Activated naive CD4-positive, alpha-beta T cell treated with anti-CD3 and anti-CD28 coated beads, Interleukin-2, amount 10 ng/mL, durations not matched to agents 7 days and 5 days (primary cell): ENCODE data around the gene SPNS2.
A peak's percentile ranks its signal among the peaks of the same experiment; 100 is the strongest.

Source experiments
- CTCF ChIA-PET: fragments of 350-600 bp; sonication (Branson Sonifier 250); formaldehyde crosslinking; loops from one replicate; lab custom pipeline; 2021; ENCODE audit warnings: antibody characterized with exemption; lab: Charles Lee
- DNase-seq: peaks from one replicate; pipeline ENCODE4 v3.0.0-alpha.2; 2020
- H3K27ac Mint-ChIP-seq: one replicate; pipeline ENCODE4 v1.8.0; 2021; ENCODE audit warnings: mild to moderate bottlenecking, moderate library complexity, mixed read lengths
- H3K27me3 Mint-ChIP-seq: one replicate; pipeline ENCODE4 v1.8.0; 2021; ENCODE audit warnings: mild to moderate bottlenecking, mixed read lengths
- H3K36me3 Mint-ChIP-seq: one replicate; pipeline ENCODE4 v1.8.0; 2021; ENCODE audit warnings: mixed read lengths
- H3K4me1 Mint-ChIP-seq: one replicate; pipeline ENCODE4 v1.8.0; 2021; ENCODE audit warnings: mixed read lengths
- H3K4me3 Mint-ChIP-seq: one replicate; pipeline ENCODE4 v1.8.0; 2021; ENCODE audit warnings: mild to moderate bottlenecking, moderate library complexity, mixed read lengths
- H3K9me3 Mint-ChIP-seq: one replicate; pipeline ENCODE4 v1.8.0; 2021; ENCODE audit warnings: mixed read lengths

Gene SPNS2

DNA sequence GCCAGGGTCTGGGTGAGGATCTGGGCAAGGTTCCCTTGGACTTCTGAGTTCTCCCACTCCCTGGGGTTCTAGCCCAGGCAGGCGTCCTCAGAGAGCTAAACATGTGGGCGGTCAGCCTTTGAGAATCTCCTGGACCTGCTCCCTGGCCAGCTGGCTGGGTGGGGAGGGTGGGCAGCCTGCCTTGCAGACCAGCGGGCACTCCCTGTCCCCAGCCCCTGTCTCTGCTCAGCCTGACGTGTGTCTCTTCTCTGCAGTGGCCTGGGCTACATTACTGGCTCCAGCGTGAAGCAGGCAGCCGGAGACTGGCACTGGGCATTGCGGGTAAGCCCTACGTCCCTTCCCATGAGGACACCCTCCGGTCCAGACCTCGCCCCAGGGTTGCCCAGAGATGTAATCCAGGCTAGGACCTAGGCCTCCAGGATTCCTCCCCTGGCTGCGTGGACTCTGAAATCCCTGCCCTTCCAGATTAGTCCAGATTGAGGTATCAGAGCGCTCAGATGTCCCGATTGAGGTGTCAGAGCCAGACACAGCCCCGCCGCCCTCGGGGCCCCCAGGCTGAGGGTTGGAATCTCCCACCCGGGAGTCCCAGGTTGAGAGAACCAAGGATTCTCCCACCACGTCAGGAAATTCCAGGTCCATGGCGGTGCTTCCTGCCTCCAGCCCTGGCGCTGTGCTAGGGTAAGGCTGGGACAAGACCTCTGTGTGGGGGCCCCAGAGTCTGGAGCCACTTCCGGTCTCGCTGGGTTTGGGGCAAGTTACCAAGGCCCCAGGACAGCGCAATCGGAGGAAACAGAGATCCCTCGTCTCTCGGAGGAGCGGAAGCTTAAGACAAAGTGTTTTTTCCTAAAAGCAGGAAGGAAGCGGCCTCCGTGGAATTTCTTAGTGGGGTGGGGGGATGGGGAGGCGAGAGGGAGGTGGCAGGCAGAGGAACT lies 32.4 kb downstream of the SPNS2 start:
- H3K36me3 Mint-ChIP-seq = no peaks in the 10 kb centered on the region
- H3K9me3 Mint-ChIP-seq = no peaks in the 10 kb centered on the region
- CTCF ChIA-PET = interaction anchor here (0.7 kb wide), 1 partner anchor 286 kb away, joined by 3 read pairs; no protein-coding TSS in a partner anchor
- no peak for DNase-seq
- no peak overlapping the region for H3K27ac Mint-ChIP-seq
- no peaks in the 10 kb centered on the region for H3K4me1 Mint-ChIP-seq
- no peak overlapping the region for H3K4me3 Mint-ChIP-seq
- H3K27me3 Mint-ChIP-seq = peaks cover 58% of the 10 kb centered on the region

DNA sequence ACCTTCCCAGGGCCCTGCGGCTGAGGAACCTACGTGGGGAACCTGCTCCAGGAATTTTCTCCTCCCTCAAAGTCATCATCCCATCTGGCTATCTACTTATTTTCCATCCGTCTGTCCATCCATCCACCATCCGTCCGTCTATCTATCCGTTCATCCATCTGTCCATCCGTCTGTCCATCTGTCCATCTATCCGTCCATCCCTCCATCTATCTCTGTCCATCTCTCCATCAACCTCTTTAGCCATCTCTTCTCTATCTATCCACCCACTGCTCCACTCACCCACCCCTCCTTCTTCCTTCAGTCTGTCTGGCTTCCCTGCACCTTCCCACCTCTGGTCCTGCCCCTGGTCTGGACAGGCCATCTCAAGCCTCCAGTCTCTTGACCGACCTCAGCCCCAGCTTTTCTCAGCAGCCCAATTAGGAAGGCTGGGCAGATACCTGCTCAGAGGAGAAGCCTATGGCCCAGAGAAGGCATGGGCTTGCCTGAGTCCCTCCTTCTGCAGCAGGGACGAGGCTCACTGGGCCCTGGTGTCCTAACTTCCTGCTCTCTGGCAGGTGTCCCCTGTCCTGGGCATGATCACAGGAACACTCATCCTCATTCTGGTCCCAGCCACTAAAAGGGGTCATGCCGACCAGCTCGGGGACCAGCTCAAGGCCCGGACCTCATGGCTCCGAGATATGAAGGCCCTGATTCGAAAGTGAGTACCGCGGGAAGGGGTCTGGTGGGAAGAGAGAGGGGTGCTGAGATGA lies 33.5 kb downstream of the SPNS2 start:
- Mint-ChIP-seq H3K27ac (no peak overlapping the region), H3K36me3 (no peaks in the 10 kb centered on the region), H3K4me1 (no peaks in the 10 kb centered on the region), H3K27me3 (peaks cover 49% of the 10 kb centered on the region), H3K9me3 (no peaks in the 10 kb centered on the region), H3K4me3 (no peak overlapping the region)
- no peak for DNase-seq
- CTCF ChIA-PET = no interaction called here

DNA sequence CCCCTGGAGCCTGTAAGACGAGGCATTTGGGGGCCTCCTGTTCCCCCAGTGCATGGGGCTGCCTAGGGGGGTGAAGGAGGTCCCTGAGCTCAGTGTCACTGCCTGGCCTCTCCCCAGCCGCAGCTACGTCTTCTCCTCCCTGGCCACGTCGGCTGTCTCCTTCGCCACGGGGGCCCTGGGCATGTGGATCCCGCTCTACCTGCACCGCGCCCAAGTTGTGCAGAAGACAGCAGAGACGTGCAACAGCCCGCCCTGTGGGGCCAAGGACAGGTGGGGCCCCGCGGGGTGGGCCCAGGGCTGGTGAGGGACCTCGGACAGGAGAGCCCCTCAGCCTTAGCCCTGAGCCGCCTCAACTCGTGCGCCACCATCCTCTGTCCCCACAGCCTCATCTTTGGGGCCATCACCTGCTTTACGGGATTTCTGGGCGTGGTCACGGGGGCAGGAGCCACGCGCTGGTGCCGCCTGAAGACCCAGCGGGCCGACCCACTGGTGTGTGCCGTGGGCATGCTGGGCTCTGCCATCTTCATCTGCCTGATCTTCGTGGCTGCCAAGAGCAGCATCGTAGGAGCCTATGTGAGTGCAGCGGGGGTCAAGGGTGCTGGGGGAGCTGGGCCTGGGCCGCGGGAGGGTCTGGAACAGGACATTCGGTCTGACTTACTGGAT lies 34.3 kb downstream of the SPNS2 start:
- Mint-ChIP-seq H3K4me3 (no peak overlapping the region), H3K36me3 (no peaks in the 10 kb centered on the region), H3K27ac (no peak overlapping the region), H3K9me3 (no peaks in the 10 kb centered on the region), H3K4me1 (no peaks in the 10 kb centered on the region), H3K27me3 (peaks cover 49% of the 10 kb centered on the region)
- CTCF ChIA-PET = no interaction called here
- DNase-seq = no peak

DNA sequence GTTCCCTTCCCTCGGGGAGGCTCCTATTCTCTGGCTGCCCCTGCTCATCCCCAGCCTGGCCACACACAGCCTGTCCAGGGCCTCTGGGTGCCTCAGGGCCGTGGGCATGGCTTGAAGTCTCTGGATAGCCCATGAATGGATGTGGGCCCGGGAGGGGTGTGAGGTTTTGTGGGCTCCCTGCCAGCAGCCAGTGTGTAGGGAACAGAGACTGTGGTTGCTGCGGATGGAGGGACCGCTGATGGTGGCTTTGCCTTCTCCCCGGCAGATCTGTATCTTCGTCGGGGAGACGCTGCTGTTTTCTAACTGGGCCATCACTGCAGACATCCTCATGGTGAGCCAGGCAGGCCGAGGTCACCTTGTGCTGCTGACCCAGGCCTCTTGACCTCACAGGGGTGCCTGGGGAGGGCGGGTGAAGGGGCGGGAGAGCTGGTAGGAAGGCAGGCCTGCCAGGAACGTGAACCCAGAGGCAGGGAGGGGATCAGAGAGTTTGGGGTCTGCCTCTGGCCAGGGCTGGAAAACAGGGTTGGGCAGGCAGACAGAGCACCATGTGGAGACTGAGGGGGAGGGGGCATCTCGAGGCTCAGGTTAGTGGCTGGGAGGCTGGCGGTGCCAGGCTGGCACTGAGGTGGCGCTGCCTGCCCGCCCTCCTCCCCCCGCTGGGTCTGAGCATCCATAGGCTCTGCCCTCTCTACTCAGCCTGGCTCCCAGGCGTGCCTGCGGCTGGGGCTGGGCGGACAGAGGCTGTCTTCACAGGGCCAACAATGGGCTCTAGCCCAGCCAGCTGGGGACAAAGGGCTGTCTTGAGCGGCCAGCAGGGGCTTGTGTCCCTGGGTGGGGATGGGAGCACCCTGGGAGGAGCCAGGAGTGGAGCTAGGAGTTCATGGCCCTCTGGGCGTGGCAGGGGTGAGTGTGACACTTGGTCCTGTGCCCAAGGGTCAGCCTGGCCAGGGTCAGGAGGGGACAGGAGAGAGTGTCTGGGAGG lies 35.1 kb downstream of the SPNS2 start:
- CTCF ChIA-PET = interaction anchor here (0.5 kb wide), 1 partner anchor 39 kb away, joined by 3 read pairs; no protein-coding TSS in a partner anchor
- no peaks in the 10 kb centered on the region for H3K9me3 Mint-ChIP-seq
- no peak for DNase-seq
- no peaks in the 10 kb centered on the region for H3K4me1 Mint-ChIP-seq
- H3K27ac Mint-ChIP-seq = peak overlapping the region; percentile 33
- no peak overlapping the region for H3K4me3 Mint-ChIP-seq
- H3K36me3 Mint-ChIP-seq = no peaks in the 10 kb centered on the region
- H3K27me3 Mint-ChIP-seq = peaks cover 44% of the 10 kb centered on the region

DNA sequence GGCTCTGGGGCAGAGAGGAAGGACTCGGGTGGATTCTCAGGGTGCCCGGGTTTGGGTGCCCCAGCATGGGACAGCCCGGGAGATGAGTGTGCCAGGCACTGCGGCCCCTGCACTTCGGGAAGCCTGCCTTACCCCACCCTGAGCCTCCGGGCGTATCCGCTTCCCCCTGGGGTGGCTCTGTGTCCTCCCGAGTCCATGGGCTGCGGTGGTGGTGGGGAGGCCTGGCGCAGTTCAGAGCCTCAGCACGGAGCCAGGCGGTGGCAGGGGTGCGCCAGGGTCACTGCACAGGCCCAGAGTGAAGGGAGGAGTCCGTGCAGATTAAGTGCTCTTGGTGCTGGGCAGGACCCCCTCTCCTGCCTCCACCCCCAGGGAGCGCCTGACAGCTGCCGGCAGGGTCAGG lies 35.8 kb downstream of the SPNS2 start:
- Mint-ChIP-seq H3K4me3 (no peak overlapping the region), H3K4me1 (no peaks in the 10 kb centered on the region), H3K9me3 (no peaks in the 10 kb centered on the region), H3K36me3 (no peaks in the 10 kb centered on the region), H3K27ac (no peak overlapping the region), H3K27me3 (peaks cover 40% of the 10 kb centered on the region)
- CTCF ChIA-PET = interaction anchor here (0.5 kb wide), 1 partner anchor 38 kb away, joined by 3 read pairs; no protein-coding TSS in a partner anchor
- DNase-seq = no peak

DNA sequence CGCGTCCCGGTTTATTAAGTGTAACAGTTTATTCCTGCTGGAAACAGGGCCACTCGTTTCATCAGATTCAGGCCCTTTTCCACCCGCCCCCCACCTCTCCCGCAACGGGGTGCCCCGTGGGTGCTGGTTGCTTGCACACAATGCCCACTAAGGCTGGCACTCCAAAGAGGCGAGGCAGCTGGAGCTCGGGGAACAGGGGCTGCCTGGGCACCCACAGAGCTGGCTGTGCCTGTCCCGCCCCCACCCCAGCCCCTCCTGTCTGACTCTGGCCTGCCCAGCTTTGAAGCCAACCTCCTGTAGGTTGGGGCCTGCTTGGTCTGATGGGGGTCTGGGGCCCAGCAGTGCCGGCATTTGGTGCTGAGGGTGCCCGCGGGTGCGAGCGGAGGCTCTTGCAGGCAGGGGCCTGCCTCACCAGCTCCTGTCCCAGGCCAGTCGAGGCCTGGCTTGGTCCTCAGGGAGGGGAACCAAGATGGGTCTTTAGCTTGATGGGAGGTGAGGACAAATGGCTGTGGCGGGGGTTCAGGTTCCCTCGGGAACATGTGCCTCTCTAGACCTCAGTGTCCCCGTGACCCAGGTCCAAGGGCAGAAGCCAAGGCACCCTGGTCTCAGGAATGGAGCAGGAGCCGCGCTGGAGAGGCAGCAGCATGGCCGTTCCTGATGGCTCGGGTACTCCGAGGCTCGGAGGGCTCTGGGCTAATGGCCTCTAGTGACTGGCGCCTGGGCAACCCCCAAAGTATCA lies 36.4 kb downstream of the SPNS2 start:
- H3K9me3 Mint-ChIP-seq = no peaks in the 10 kb centered on the region
- CTCF ChIA-PET = no interaction called here
- H3K27ac Mint-ChIP-seq = no peak overlapping the region
- no peak for DNase-seq
- no peak overlapping the region for H3K4me3 Mint-ChIP-seq
- no peaks in the 10 kb centered on the region for H3K4me1 Mint-ChIP-seq
- peaks cover 36% of the 10 kb centered on the region for H3K27me3 Mint-ChIP-seq
- no peaks in the 10 kb centered on the region for H3K36me3 Mint-ChIP-seq

DNA sequence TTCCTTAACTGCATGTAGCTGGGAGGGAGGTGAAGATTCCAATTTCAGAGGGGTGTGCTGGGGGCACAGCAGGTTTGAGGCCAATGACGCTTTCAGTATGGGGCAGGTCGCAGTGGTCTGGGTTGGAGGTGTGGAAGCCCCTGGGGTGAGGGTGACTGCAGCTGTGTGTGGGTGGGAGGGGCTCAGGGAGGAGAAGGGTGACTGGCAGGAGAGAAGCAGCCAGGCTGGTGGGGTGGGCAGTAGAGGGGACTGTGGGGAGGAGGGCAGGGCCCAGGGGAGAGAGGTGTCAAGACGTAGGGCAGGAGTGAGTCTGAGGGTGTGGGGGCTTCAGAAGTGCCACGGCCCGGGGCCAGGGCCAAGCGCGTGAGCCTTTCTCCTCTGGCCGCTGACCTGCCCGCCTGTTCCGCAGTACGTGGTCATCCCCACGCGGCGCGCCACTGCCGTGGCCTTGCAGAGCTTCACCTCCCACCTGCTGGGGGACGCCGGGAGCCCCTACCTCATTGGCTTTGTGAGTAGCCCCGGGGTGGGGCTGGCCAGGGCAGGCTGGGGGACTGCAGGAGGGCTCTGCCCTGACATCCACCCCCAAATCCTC lies 37.1 kb downstream of the SPNS2 start:
- no peak overlapping the region for H3K27ac Mint-ChIP-seq
- no peak for DNase-seq
- H3K36me3 Mint-ChIP-seq = no peaks in the 10 kb centered on the region
- H3K9me3 Mint-ChIP-seq = no peaks in the 10 kb centered on the region
- no peaks in the 10 kb centered on the region for H3K4me1 Mint-ChIP-seq
- no peak overlapping the region for H3K4me3 Mint-ChIP-seq
- CTCF ChIA-PET = no interaction called here
- H3K27me3 Mint-ChIP-seq = peaks cover 29% of the 10 kb centered on the region

DNA sequence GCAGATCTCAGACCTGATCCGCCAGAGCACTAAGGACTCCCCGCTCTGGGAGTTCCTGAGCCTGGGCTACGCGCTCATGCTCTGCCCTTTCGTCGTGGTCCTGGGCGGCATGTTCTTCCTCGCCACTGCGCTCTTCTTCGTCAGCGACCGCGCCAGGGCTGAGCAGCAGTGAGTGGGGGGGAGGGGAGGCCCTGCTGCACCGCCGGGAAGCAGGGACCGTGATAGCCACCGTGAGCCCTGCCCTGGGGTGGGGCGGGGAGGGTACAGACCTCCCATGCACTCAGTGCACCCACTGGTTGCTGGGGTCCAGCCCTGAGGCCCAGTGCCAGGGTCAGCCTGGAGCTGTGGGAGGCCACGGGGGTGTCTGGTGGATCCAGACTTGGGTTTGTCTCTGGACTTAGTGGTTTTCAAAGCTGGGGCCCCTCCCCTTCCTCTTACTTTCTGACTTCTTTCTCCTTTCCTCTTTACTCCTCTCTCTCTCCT lies 37.6 kb downstream of the SPNS2 start:
- Mint-ChIP-seq H3K4me3 (no peak overlapping the region), H3K4me1 (no peaks in the 10 kb centered on the region), H3K27me3 (peaks cover 23% of the 10 kb centered on the region), H3K9me3 (no peaks in the 10 kb centered on the region), H3K36me3 (peaks cover under 1% of the 10 kb centered on the region), H3K27ac (no peak overlapping the region)
- DNase-seq = no peak
- CTCF ChIA-PET = interaction anchor here (0.6 kb wide), 1 partner anchor 106 kb away, joined by 3 read pairs; no protein-coding TSS in a partner anchor

DNA sequence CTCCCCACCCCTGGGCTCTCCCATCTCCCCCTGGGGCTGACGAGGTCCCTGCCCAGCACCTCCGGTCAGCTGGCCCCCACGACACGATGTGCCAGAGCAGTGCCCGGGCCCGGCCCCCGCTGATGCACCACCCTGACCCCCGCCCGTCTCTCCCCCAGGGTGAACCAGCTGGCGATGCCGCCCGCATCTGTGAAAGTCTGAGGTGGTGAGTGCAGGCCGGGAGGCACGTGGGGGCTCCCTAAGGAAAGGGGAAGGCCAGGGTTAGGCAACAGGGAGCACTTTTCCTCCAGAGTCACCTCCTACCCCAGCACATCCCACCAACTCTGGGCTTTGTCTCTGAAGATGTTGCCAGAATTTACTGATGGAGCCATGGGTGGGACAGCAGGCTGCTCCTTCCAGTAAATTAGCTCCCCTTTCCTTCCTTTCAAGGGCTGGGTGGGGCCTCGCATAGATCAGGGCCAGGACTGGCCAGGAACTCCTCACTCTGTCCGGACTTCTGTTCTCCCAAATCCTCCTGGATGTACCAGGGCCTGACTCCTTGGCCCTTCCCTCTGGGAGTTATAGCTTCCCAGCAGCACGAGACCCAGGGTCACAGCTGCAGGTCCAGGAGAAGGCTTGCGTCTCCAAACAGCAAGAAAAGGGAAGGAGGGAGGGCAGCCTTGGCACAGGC lies 38.2 kb downstream of the SPNS2 start:
- no peaks in the 10 kb centered on the region for H3K9me3 Mint-ChIP-seq

DNA sequence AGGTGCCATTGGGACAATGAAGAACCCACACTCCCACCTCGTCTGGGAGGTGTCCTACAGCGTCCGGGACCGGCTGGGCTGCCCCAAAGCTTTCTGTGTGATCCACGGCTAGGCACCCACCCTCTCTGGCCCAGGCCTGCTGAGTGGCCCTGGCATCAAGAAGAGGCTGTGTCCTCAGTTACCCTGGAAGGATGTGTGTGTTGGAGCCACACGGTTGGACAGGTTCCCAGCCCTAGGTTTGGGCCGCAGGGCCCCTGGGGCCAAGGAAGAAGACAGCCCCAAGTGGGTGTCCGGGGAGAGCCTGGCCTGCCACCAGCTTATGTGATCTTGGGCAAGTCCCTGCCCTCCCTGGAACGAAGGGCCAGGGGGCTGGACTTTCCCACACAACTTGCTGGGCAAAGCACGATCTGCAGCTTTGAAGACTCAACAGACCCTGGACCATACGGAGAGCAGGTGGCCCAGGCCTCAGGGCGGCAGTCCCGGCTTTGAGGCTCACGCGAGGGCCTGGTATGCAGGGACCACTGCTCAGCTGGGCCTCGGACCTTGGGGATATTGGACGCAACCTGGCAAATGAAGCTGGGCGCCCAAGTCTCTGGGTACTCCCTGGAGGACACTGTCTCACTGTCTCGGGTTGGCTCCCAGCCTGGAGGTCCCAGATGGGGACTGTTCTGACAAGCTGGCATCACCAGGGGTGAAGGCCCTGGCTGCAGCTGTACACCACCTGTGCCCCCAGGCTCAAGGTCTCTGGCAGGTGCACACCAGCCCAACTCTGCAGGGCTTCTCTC lies 39.0 kb downstream of the SPNS2 start:
- H3K4me3 Mint-ChIP-seq = no peak overlapping the region
- no peak overlapping the region for H3K27ac Mint-ChIP-seq
- no peak for DNase-seq
- H3K27me3 Mint-ChIP-seq = peaks cover 13% of the 10 kb centered on the region
- H3K4me1 Mint-ChIP-seq = no peaks in the 10 kb centered on the region
- peaks cover 3% of the 10 kb centered on the region for H3K36me3 Mint-ChIP-seq
- CTCF ChIA-PET = interaction anchor here (1.4 kb wide), 1 partner anchor 29 kb away, joined by 3 read pairs; no protein-coding TSS in a partner anchor
- H3K9me3 Mint-ChIP-seq = no peaks in the 10 kb centered on the region

More for the DNA sequence above, 38.2 kb downstream of the SPNS2 start:
- Mint-ChIP-seq H3K4me3 (no peak overlapping the region), H3K36me3 (peaks cover 3% of the 10 kb centered on the region), H3K27ac (peak overlapping the region; percentile 52), H3K4me1 (no peaks in the 10 kb centered on the region), H3K27me3 (peaks cover 21% of the 10 kb centered on the region)
- no peak for DNase-seq
- CTCF ChIA-PET = interaction anchor here (0.6 to 1.4 kb wide), 2 partner anchors 30 to 106 kb away, joined by 3 read pairs; no protein-coding TSS in a partner anchor

DNA sequence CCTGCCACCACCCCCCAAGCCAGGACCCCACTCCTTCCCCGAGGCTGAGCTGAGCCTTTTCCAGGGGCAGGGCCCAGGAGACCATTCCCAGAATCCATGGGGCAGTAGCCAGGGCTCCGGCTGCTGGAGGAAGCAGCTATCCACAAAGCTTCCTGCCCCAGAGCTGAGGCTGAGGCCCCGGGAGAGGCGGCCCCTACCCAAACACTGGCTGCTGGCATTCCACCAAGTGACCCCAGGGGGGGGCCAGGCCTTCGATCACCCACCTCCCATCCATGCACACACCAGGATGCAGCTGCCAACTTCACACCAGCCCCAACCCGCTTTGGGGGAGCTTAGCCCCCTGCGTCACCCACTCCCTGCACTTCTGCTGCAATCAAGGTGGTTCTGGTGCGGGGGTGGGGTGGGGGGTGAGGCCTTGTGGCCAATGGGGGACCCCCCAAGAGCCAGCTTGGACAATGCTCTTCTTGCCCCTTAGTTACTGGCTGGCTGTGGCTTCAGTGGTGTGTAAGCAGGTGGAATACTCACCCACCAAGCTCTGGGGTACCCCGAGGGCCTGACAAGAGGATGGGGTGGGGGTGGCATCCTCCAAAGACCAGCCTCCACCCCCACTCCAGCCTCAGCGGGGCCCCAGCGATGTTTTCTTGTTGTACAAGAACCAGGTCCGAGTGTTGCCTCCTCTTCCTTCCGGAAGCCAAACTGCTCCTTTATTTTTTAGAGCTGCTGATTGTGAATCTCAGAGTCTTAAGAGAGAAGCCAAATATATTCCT lies 39.7 kb downstream of the SPNS2 start:
- no peak overlapping the region for H3K27ac Mint-ChIP-seq
- CTCF ChIA-PET = interaction anchor here (1.4 kb wide), 1 partner anchor 28 kb away, joined by 3 read pairs; no protein-coding TSS in a partner anchor
- H3K27me3 Mint-ChIP-seq = peaks cover 9% of the 10 kb centered on the region
- DNase-seq = no peak
- H3K36me3 Mint-ChIP-seq = peaks cover 3% of the 10 kb centered on the region
- H3K9me3 Mint-ChIP-seq = no peaks in the 10 kb centered on the region
- H3K4me1 Mint-ChIP-seq = no peaks in the 10 kb centered on the region
- H3K4me3 Mint-ChIP-seq = no peak overlapping the region
